Measurements from ENCODE around the gene PCDH19. TPM values are rescaled to one million over a fixed set of nuclear protein-coding genes. Genes with fewer than 3 reads are reported as not detected.
A peak's percentile ranks its signal among the peaks of the same experiment; 100 is the strongest.

The PCDH19 gene
- total and polyA plus RNA-seq, 8 donors = under 0.01 to 1.3 (median 0.22) TPM; not detected in 2

- intact Hi-C loops (cut with DNase I; ENCODE audit: low total_unique reads) = no loop called here
- no peaks in the 10 kb centered on the region for H3K4me1 ChIP-seq
- 60 to 85% (median 73%) methylated on average over 4 of the region's 4 CpGs for WGBS, 5 donors
- H3K9me3 ChIP-seq = no peaks in the 10 kb centered on the region
- no peak overlapping the region for H3K27ac ChIP-seq
- no peak for TF ChIP-seq POLR2A (IDR thresholded peaks at IDR 0.05)
- TF ChIP-seq CTCF (IDR thresholded peaks at IDR 0.05) = no peak
- no peak for TF ChIP-seq EP300 (IDR thresholded peaks at IDR 0.05)
- TF ChIP-seq POLR2AphosphoS5 (IDR thresholded peaks at IDR 0.05) = no peak
- H3K4me3 ChIP-seq = no peak overlapping the region
- peaks cover 0 to 9% (median 0%) of the 10 kb centered on the region in 3 donors for H3K27me3 ChIP-seq
- H3K36me3 ChIP-seq = no peaks in the 10 kb centered on the region
- DNase-seq = no peak
These were observed 68.9 kb downstream of the PCDH19 start for GRCh38 chrX:100341142-100341510.

- intact Hi-C loops (cut with DNase I; ENCODE audit: low total_unique reads) = no loop called here
- Histone ChIP-seq H3K4me1 (no peaks in the 10 kb centered on the region), H3K27ac (no peak overlapping the region), H3K4me3 (no peak overlapping the region), H3K36me3 (no peaks in the 10 kb centered on the region), H3K27me3 (peaks cover 0 to 4% (median 0%) of the 10 kb centered on the region in 3 donors), H3K9me3 (no peaks in the 10 kb centered on the region)
- DNase-seq = peak in 1 of 2 donors; percentile 16
- TF ChIP-seq EP300 (IDR thresholded peaks at IDR 0.05) (no peak), CTCF (IDR thresholded peaks at IDR 0.05) (no peak), POLR2A (IDR thresholded peaks at IDR 0.05) (no peak), POLR2AphosphoS5 (IDR thresholded peaks at IDR 0.05) (no peak)
These were observed 69.5 kb downstream of the PCDH19 start for GRCh38 chrX:100340491-100341141.

- H3K9me3 ChIP-seq = no peaks in the 10 kb centered on the region
- DNase-seq = no peak
- H3K27ac ChIP-seq = no peak overlapping the region
- no peaks in the 10 kb centered on the region for H3K36me3 ChIP-seq
- intact Hi-C loops (cut with DNase I; ENCODE audit: low total_unique reads) = no loop called here
- TF ChIP-seq POLR2AphosphoS5 (IDR thresholded peaks at IDR 0.05) = no peak
- TF ChIP-seq EP300 (IDR thresholded peaks at IDR 0.05) = no peak
- no peak for TF ChIP-seq CTCF (IDR thresholded peaks at IDR 0.05)
- TF ChIP-seq POLR2A (IDR thresholded peaks at IDR 0.05) = no peak
- WGBS, 5 donors = 54 to 71% (median 60%) methylated on average over 6 of the region's 6 CpGs
- H3K4me1 ChIP-seq = no peaks in the 10 kb centered on the region
- H3K4me3 ChIP-seq = no peak overlapping the region
- H3K27me3 ChIP-seq = peaks cover 0 to 14% (median 0%) of the 10 kb centered on the region in 3 donors
These were observed 81.7 kb downstream of the PCDH19 start for GRCh38 chrX:100328351-100328750.

GRCh38 chrX:100319716-100320115 lies 90.4 kb downstream of the PCDH19 start:
- H3K27ac ChIP-seq = no peak overlapping the region
- H3K9me3 ChIP-seq = no peaks in the 10 kb centered on the region
- intact Hi-C loops (cut with DNase I; ENCODE audit: low total_unique reads) = no loop called here
- TF ChIP-seq CTCF (IDR thresholded peaks at IDR 0.05) (no peak), POLR2AphosphoS5 (IDR thresholded peaks at IDR 0.05) (no peak), EP300 (IDR thresholded peaks at IDR 0.05) (no peak), POLR2A (IDR thresholded peaks at IDR 0.05) (no peak)
- no peak overlapping the region for H3K4me3 ChIP-seq
- H3K4me1 ChIP-seq = no peaks in the 10 kb centered on the region
- WGBS, 5 donors = 17 to 42% (median 35%) methylated on average over 2 of the region's 2 CpGs
- DNase-seq = no peak
- no peaks in the 10 kb centered on the region for H3K27me3 ChIP-seq
- H3K36me3 ChIP-seq = no peaks in the 10 kb centered on the region
